B cell (primary cell): ENCODE measurements around the gene TANGO6.

Experiments used
- CTCF ChIP-seq: fragments of 200-600 bp; IDR thresholded peaks from one replicate; pipeline ENCODE4 v1.8.0; 2022; ENCODE audit warnings: antibody characterized with exemption, mild to moderate bottlenecking
- EZH2 ChIP-seq: IDR thresholded peaks from 2 replicates; pipeline ENCODE4 v1.6.1; 2012; ENCODE audit warnings: borderline replicate concordance, low read depth, mild to moderate bottlenecking, moderate library complexity, low read length; ENCODE audit not compliant: insufficient read depth, poor library complexity, severe bottlenecking

- TF ChIP-seq CTCF (no peak), EZH2 (no peak)
These were observed 8.3 kb downstream of the TANGO6 start for GRCh38 chr16:68851601-68852000.
